Colonic mucosa (tissue), 4 donors: ENCODE data around the gene SEMA5B. TPM values are rescaled to one million over a fixed set of nuclear protein-coding genes. Genes with fewer than 3 reads are reported as not detected.

Source experiments
- DNase-seq: peaks from one replicate; pipeline ENCODE4 v3.0.0-alpha.2; 2020
- H3K27ac ChIP-seq: fragments of 200-600 bp; one replicate; pipeline ENCODE4 v1.8.0; 2021
- H3K27me3 ChIP-seq: fragments of 200-600 bp; one replicate; pipeline ENCODE4 v1.8.0; 2021
- H3K36me3 ChIP-seq: fragments of 200-600 bp; one replicate; pipeline ENCODE4 v1.8.0; 2021
- H3K4me1 ChIP-seq: fragments of 200-600 bp; one replicate; pipeline ENCODE4 v1.8.0; 2021; ENCODE audit warnings: mild to moderate bottlenecking
- H3K4me3 ChIP-seq: fragments of 200-600 bp; one replicate; pipeline ENCODE4 v1.8.0; 2021
- H3K9ac ChIP-seq, 2 donors: one replicate each; pipeline ENCODE4 v1.7.0; 2013; ENCODE audit warnings: control low read depth in 2 of 2, low read depth in 2 of 2, low read length in 2 of 2
- H3K9me3 ChIP-seq: fragments of 200-600 bp; one replicate; pipeline ENCODE4 v1.8.0; 2021
- intact Hi-C: fragments of 100-400 bp; cut with DNase I; formaldehyde crosslinking; loops from one replicate; pipeline ENCODE4 v1.14.1; 2022
- total RNA-seq, 2 donors: library from RNA; stranded (reverse); fragmentation: NEBNext Ultra II Directional in 1 of 2; extraction: Animal tissue kit (Norgen Biotek cat#: 25700) in 1 of 2; gene quantifications; one replicate each; pipeline ENCODE4 v1.2.1, GENCODE V29; 2021
- TF ChIP-seq, protein P1 (sequence below): fragments of 200-600 bp; IDR thresholded peaks from one replicate; pipeline ENCODE4 v1.8.0; 2022; ENCODE audit warnings: antibody characterized with exemption, mild to moderate bottlenecking
- donor health status: healthy.
- donor health status: DM: no; HTN: no; CAD: no.
- donor health status: DM: no; HTN: no; CAD: no.

Gene SEMA5B
- total RNA-seq, 2 donors from 2014 or later: 0.40 to 1.3 TPM

DNA sequence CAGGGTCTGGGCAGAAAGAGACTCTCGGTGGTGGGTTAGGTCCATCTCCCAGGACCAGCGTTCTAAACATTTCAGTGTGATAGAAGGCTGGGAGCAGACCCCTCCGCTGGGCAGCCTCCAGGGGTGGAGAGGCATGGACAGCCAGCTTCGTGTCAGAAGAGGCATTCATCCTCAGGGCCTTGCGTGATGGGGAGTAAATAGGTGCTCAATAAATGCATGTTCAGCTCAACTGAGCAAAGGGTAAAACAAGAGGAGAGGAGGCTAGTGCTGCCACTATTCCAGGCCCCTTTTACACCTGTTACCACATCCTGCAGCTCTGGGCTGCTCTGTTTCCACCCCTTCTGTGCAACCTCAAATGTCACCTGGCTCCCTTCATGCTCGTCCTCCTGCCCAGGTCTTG, 49.0 kb downstream of the SEMA5B start:
- Histone ChIP-seq H3K9me3 (no peaks in the 10 kb centered on the region), H3K4me3 (no peak overlapping the region), H3K36me3 (no peaks in the 10 kb centered on the region), H3K27me3 (no peaks in the 10 kb centered on the region), H3K27ac (no peak overlapping the region), H3K9ac (no peak overlapping the region), H3K4me1 (no peaks in the 10 kb centered on the region)
- no peak for DNase-seq
- intact Hi-C loops: no loop called here
- TF ChIP-seq, protein P1, sequence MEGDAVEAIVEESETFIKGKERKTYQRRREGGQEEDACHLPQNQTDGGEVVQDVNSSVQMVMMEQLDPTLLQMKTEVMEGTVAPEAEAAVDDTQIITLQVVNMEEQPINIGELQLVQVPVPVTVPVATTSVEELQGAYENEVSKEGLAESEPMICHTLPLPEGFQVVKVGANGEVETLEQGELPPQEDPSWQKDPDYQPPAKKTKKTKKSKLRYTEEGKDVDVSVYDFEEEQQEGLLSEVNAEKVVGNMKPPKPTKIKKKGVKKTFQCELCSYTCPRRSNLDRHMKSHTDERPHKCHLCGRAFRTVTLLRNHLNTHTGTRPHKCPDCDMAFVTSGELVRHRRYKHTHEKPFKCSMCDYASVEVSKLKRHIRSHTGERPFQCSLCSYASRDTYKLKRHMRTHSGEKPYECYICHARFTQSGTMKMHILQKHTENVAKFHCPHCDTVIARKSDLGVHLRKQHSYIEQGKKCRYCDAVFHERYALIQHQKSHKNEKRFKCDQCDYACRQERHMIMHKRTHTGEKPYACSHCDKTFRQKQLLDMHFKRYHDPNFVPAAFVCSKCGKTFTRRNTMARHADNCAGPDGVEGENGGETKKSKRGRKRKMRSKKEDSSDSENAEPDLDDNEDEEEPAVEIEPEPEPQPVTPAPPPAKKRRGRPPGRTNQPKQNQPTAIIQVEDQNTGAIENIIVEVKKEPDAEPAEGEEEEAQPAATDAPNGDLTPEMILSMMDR: no peak

DNA sequence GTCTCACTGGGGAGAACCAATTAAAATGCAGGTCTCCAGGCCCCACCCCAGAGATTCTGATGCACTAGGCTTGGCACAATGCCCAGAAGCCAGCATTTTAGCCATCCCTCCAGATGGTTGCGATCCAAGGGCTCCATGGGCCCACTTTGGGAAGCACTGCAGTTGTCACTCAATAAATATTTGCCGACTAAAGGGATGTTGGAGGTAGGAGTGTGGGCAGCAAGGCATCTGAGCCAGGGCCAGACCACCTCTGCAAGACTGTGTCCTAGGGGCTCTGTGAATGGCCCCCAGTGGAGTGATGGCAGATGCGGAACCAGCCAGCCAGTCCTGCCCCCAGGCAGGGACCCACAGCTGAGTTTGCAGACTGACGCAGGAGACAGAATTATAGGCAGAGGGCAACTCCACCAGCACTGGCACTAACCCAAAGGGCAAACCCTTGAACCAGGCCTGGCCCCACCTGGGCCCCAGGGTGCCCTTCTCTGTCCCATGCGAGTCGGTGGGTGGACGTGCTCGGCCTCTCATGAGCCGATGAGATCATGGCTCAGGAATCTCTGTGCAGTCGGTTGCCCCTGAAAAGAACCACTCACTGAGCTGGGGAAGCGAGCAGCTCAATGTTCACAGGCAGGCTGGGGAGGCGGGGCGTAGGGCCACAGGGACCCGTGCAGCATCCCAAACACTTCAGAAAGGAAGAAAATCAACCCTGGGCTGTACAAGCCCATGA, 49.7 kb downstream of the SEMA5B start:
- intact Hi-C loops: no loop called here
- Histone ChIP-seq H3K27me3 (no peaks in the 10 kb centered on the region), H3K27ac (no peak overlapping the region), H3K4me1 (no peaks in the 10 kb centered on the region), H3K4me3 (no peak overlapping the region), H3K36me3 (no peaks in the 10 kb centered on the region), H3K9ac (no peak overlapping the region), H3K9me3 (no peaks in the 10 kb centered on the region)
- TF ChIP-seq, protein P1: no peak
- no peak for DNase-seq

DNA sequence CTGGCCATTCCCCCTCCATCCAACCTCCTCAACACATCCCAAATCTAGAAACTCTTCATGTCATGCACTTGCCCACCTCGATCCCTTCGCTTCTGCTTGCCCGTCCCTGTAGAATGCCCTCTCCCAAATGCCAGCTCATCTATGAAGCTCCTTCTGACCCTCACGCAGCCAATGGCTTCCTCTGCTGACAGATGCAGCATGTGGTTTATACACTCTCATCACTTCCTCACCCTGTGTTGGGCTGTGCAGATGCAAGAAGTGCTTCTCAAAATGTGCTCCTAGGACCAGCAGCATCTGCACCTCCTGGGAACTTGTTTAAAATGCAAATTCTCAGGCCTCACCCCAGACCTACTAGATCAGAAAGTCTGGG, 51.7 kb downstream of the SEMA5B start:
- Histone ChIP-seq H3K9ac (no peak overlapping the region), H3K4me3 (no peak overlapping the region), H3K36me3 (no peaks in the 10 kb centered on the region), H3K9me3 (no peaks in the 10 kb centered on the region), H3K4me1 (no peaks in the 10 kb centered on the region), H3K27ac (no peak overlapping the region), H3K27me3 (no peaks in the 10 kb centered on the region)
- TF ChIP-seq, protein P1: no peak
- no peak for DNase-seq
- intact Hi-C loops: no loop called here

DNA sequence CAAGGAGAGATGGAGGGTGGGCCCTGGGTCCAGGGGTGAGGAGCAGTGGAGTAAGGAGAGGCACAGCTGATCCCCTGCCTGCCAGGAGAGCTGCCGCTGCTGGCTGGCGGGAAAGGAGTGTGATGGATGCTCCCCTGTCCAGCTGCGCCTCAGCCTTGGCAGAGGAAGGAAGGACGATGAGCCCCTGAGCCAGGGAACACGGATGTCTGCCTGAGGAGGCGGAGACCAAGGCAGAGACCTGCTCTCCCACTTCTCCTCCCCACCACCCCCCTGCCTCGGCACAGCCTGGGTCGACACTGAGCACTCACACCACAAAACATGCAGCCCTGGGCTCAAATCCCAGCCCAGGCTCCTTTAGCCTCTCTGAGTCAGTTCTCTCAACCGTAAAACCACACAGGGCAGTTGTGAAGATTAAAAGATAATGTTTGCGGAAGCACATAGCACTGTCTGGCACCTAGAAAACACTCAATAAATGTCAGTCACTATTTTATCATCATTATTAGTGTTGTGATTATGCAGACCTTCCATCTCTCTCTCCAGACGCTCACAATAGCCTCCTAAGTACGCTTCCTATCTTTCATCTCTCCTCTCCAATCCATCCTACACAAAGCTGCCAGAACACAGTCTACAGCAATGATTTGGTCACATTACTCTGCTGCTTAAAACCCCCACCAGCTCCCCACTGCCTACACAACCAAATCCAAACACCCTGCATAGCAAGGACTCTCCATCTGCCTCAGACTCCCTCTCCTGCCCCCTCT, 52.2 kb downstream of the SEMA5B start:
- H3K9me3 ChIP-seq: no peaks in the 10 kb centered on the region
- H3K9ac ChIP-seq: no peak overlapping the region
- H3K27me3 ChIP-seq: no peaks in the 10 kb centered on the region
- TF ChIP-seq, protein P1: no peak
- no peak overlapping the region for H3K4me3 ChIP-seq
- no peaks in the 10 kb centered on the region for H3K4me1 ChIP-seq
- intact Hi-C loops: no loop called here
- DNase-seq: no peak
- H3K36me3 ChIP-seq: no peaks in the 10 kb centered on the region
- H3K27ac ChIP-seq: no peak overlapping the region

DNA sequence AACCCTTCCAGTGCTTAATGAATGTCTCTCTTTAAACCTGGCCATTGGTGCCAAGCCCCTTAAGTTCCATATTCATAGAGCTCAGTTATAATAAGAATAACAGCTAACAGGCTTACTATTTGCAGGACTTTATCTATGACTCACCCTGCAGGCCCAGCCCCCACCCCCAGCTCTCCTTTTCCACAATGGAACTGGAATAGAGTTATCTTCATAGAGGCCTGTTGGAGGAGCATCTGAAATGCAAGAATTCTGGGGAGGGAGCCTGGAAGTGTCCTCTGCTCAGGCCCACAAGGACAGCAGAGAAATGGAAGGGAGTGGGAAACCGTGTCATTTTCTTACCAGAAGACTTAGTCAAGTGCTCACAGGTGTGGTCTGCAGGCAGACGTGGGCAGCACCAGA, 52.8 kb downstream of the SEMA5B start:
- H3K27me3 ChIP-seq: no peaks in the 10 kb centered on the region
- no peak overlapping the region for H3K4me3 ChIP-seq
- no peaks in the 10 kb centered on the region for H3K36me3 ChIP-seq
- intact Hi-C loops: no loop called here
- H3K27ac ChIP-seq: no peak overlapping the region
- TF ChIP-seq, protein P1: no peak
- H3K9me3 ChIP-seq: no peaks in the 10 kb centered on the region
- no peak overlapping the region for H3K9ac ChIP-seq
- H3K4me1 ChIP-seq: no peaks in the 10 kb centered on the region
- DNase-seq: no peak
